H1 (cell line): ENCODE measurements around the gene COL6A5. TPM values are rescaled to one million over a fixed set of nuclear protein-coding genes. Genes with fewer than 3 reads are reported as not detected.

ENCODE experiments used
- CTCF ChIA-PET: fragments of 300-600 bp; sonication (Branson Sonifier 250); formaldehyde crosslinking; loops from one replicate; lab custom pipeline; 2021; ENCODE audit not compliant: partially characterized antibody; lab: Charles Lee
- POLR2A ChIA-PET: fragments of 300-600 bp; sonication (Branson Sonifier 250); formaldehyde crosslinking; loops from one replicate; lab custom pipeline; 2021; ENCODE audit warnings: inconsistent platforms; ENCODE audit not compliant: partially characterized antibody; lab: Charles Lee
- DNase-seq, 2 experiments: peaks; one replicate each; pipeline versions ENCODE4 v3.0.0 to v3.0.0-alpha.2; 2010 to 2022; ENCODE audit warnings: low spot score in 2 of 2, low read depth in 1 of 2, mixed read lengths in 1 of 2
- FAIRE-seq: peaks from 2 replicates; lab custom pipeline; 2011; peaks lifted over from hg19 to GRCh38; lab: Jason Lieb, UNC
- H2AFZ ChIP-seq: 2 replicates; pipeline ENCODE4 v1.8.1; 2012; ENCODE audit warnings: low read length, inconsistent platforms
- H2AK5ac ChIP-seq: 2 replicates; pipeline ENCODE4 v1.6.1; 2013; ENCODE audit warnings: low read depth, low read length
- H2BK120ac ChIP-seq: replicated peaks from 2 replicates; pipeline ENCODE3; 2013; ENCODE audit warnings: low read depth, low read length, inconsistent platforms
- H2BK12ac ChIP-seq: 2 replicates; pipeline ENCODE4 v1.6.1; 2013; ENCODE audit warnings: low read depth, low read length
- H2BK15ac ChIP-seq: 2 replicates; pipeline ENCODE4 v1.6.1; 2013; ENCODE audit warnings: low read length
- H2BK20ac ChIP-seq: 2 replicates; pipeline ENCODE4 v1.6.1; 2013; ENCODE audit warnings: low read length
- H2BK5ac ChIP-seq: 2 replicates; pipeline ENCODE4 v1.6.1; 2013; ENCODE audit warnings: low read depth, low read length
- H3K14ac ChIP-seq: 2 replicates; pipeline ENCODE4 v1.6.1; 2013; ENCODE audit warnings: inconsistent platforms; ENCODE audit not compliant: insufficient read length
- H3K18ac ChIP-seq: 2 replicates; pipeline ENCODE4 v1.6.1; 2013; ENCODE audit warnings: low read length; ENCODE audit errors: extremely low read depth
- H3K23ac ChIP-seq: 2 replicates; pipeline ENCODE4 v1.6.1; 2013; ENCODE audit warnings: inconsistent platforms; ENCODE audit not compliant: insufficient read length
- H3K23me2 ChIP-seq: 2 replicates; pipeline ENCODE4 v1.6.1; 2013; ENCODE audit warnings: low read depth, low read length
- H3K27ac ChIP-seq: 2 replicates; pipeline ENCODE4 v1.6.1; 2011; ENCODE audit warnings: low read depth, low read length, inconsistent platforms
- H3K27me3 ChIP-seq, 4 experiments: replicated peaks in 1 of 4; 1 replicate in 1 of 4; 2 replicates in 3 of 4; pipeline versions ENCODE4 v1.6.1 to v1.8.1; 2011 to 2013; ENCODE audit warnings: low read length in 3 of 4, mild to moderate bottlenecking in 3 of 4, inconsistent platforms in 2 of 4, mixed read lengths in 2 of 4, moderate library complexity in 1 of 4; ENCODE audit not compliant: control insufficient read depth in 3 of 4, insufficient read depth in 3 of 4; ENCODE audit errors: extremely low read depth in 1 of 4
- H3K36me3 ChIP-seq, 4 experiments: 2 replicates each; pipeline versions ENCODE4 v1.6.1 to v1.8.1; 2011 to 2013; ENCODE audit warnings: mild to moderate bottlenecking in 4 of 4, low read length in 3 of 4, moderate library complexity in 2 of 4, control low read depth in 1 of 4, inconsistent platforms in 1 of 4; ENCODE audit not compliant: insufficient read depth in 4 of 4, control insufficient read depth in 2 of 4
- H3K4ac ChIP-seq: replicated peaks from 2 replicates; pipeline ENCODE3; 2013; ENCODE audit warnings: low read length, low read depth, mixed read lengths, inconsistent platforms; ENCODE audit not compliant: insufficient read length
- H3K4me1 ChIP-seq, 4 experiments: replicated peaks in 1 of 4; 1 replicate in 1 of 4; 2 replicates in 3 of 4; pipeline versions ENCODE4 v1.6.1 to v1.8.1; 2011 to 2013; ENCODE audit warnings: low read length in 3 of 4, inconsistent platforms in 2 of 4, mixed read lengths in 1 of 4; ENCODE audit not compliant: insufficient read depth in 4 of 4, control insufficient read depth in 3 of 4
- H3K4me2 ChIP-seq, 2 experiments: 2 replicates each; pipeline versions ENCODE4 v1.6.1 to v1.8.1; 2011 to 2013; ENCODE audit warnings: low read depth in 2 of 2, low read length in 2 of 2, control low read depth in 1 of 2, inconsistent platforms in 1 of 2, mild to moderate bottlenecking in 1 of 2; ENCODE audit not compliant: insufficient read depth in 1 of 2
- H3K4me3 ChIP-seq, 4 experiments: fragments of 200-600, 300-600 bp in 1 of 4; sonication (generic), shearing (Covaris generic), sonication (Bioruptor Twin) in 1 of 4; 2 replicates each; pipeline versions ENCODE4 v1.5.1 to v1.8.1; 2011 to 2016; ENCODE audit warnings: low read length in 4 of 4, low read depth in 3 of 4, control low read depth in 2 of 4, inconsistent platforms in 2 of 4, mild to moderate bottlenecking in 2 of 4, mixed read lengths in 1 of 4, moderate library complexity in 1 of 4; ENCODE audit not compliant: insufficient read depth in 2 of 4; ENCODE audit errors: extremely low read depth in 1 of 4
- H3K56ac ChIP-seq: replicated peaks from 2 replicates; pipeline ENCODE3; 2013; ENCODE audit warnings: low read depth, mild to moderate bottlenecking, mixed read lengths, low read length, inconsistent platforms; ENCODE audit not compliant: insufficient read length
- H3K79me1 ChIP-seq: 2 replicates; pipeline ENCODE4 v1.6.1; 2013; ENCODE audit warnings: low read depth, low read length, control low read depth
- H3K79me2 ChIP-seq, 2 experiments: 2 replicates each; pipeline versions ENCODE4 v1.6.1 to v1.8.1; 2012 to 2013; ENCODE audit warnings: low read length in 2 of 2, mild to moderate bottlenecking in 2 of 2, inconsistent platforms in 1 of 2; ENCODE audit not compliant: insufficient read depth in 2 of 2, control insufficient read depth in 1 of 2
- H3K9ac ChIP-seq, 4 experiments: replicated peaks in 1 of 4; 1 replicate in 1 of 4; 2 replicates in 3 of 4; pipeline versions ENCODE4 v1.6.1 to v1.8.1; 2011 to 2013; ENCODE audit warnings: low read depth in 3 of 4, low read length in 3 of 4, control low read depth in 2 of 4, mild to moderate bottlenecking in 2 of 4, moderate library complexity in 2 of 4, inconsistent platforms in 1 of 4; ENCODE audit errors: extremely low read depth in 1 of 4
- H3K9me3 ChIP-seq, 2 experiments: 2 replicates each; pipeline versions ENCODE4 v1.6.1 to v1.8.1; 2012 to 2013; ENCODE audit warnings: mild to moderate bottlenecking in 2 of 2, moderate library complexity in 2 of 2, control low read depth in 1 of 2, inconsistent platforms in 1 of 2, low read depth in 1 of 2, low read length in 1 of 2, mixed read lengths in 1 of 2; ENCODE audit not compliant: insufficient read depth in 2 of 2
- H4K20me1 ChIP-seq, 2 experiments: replicated peaks in 1 of 2; 2 replicates each; pipeline versions ENCODE3 to v1.8.1; 2011 to 2013; ENCODE audit warnings: inconsistent platforms in 2 of 2, low read length in 2 of 2, mild to moderate bottlenecking in 1 of 2; ENCODE audit not compliant: insufficient read depth in 2 of 2, control insufficient read depth in 1 of 2
- H4K5ac ChIP-seq: 2 replicates; pipeline ENCODE4 v1.6.1; 2013; ENCODE audit warnings: low read length, low read depth, mixed read lengths, inconsistent platforms; ENCODE audit not compliant: insufficient read length
- H4K8ac ChIP-seq: 2 replicates; pipeline ENCODE4 v1.8.0; 2013; ENCODE audit warnings: mild to moderate bottlenecking, moderate library complexity, low read length, inconsistent platforms; ENCODE audit not compliant: insufficient read depth; ENCODE audit errors: extremely low read depth
- H4K91ac ChIP-seq: replicated peaks from 2 replicates; pipeline ENCODE3; 2013; ENCODE audit warnings: low read length, mixed read lengths, inconsistent platforms; ENCODE audit not compliant: insufficient read length
- CBX5 ChIP-seq: fragments of 300-800, 300-1000 bp; sonication (generic); IDR thresholded peaks from 2 replicates; pipeline ENCODE4 v1.7.1; 2016; ENCODE audit warnings: antibody characterized with exemption, low read length, low read depth
- CBX8 ChIP-seq: fragments of 300-800, 300-1000 bp; sonication (generic); IDR thresholded peaks from 2 replicates; pipeline ENCODE4 v1.7.1; 2016; ENCODE audit warnings: low read depth, low read length, borderline replicate concordance
- EP300 ChIP-seq, 2 experiments: IDR thresholded peaks; 1 replicate in 1 of 2; 2 replicates in 1 of 2; pipeline ENCODE4 v1.6.1; 2011 to 2012; ENCODE audit warnings: low read depth in 2 of 2, low read length in 2 of 2, mild to moderate bottlenecking in 2 of 2, borderline replicate concordance in 1 of 2, inconsistent platforms in 1 of 2, moderate library complexity in 1 of 2
- GABPA ChIP-seq: IDR thresholded peaks from 2 replicates; pipeline ENCODE4 v1.6.1; 2011; ENCODE audit warnings: mild to moderate bottlenecking, low read length, moderate library complexity, borderline replicate concordance; ENCODE audit not compliant: insufficient read depth
- HDAC2 ChIP-seq, 2 experiments: fragments of 300-600 bp in 1 of 2; sonication (generic) in 1 of 2; IDR thresholded peaks; 2 replicates each; pipeline ENCODE4 v1.6.1; 2011 to 2012; ENCODE audit warnings: low read depth in 2 of 2, low read length in 2 of 2, mild to moderate bottlenecking in 2 of 2, moderate library complexity in 2 of 2, borderline replicate concordance in 1 of 2, inconsistent platforms in 1 of 2
- JUN ChIP-seq: IDR thresholded peaks from 2 replicates; pipeline ENCODE4 v1.6.1; 2011; ENCODE audit warnings: low read depth, mild to moderate bottlenecking, improper control_type of control experiment, low read length
- NANOG ChIP-seq: IDR thresholded peaks from 2 replicates; pipeline ENCODE4 v1.6.1; 2011; ENCODE audit warnings: low read length, low read depth, mild to moderate bottlenecking, inconsistent platforms; ENCODE audit not compliant: insufficient read depth, poor library complexity, severe bottlenecking
- RBBP5 ChIP-seq: IDR thresholded peaks from 2 replicates; pipeline ENCODE4 v1.7.1; 2012; ENCODE audit warnings: low read depth, mild to moderate bottlenecking, inconsistent platforms, low read length, moderate library complexity, borderline replicate concordance
- RXRA ChIP-seq: IDR thresholded peaks from 2 replicates; pipeline ENCODE4 v1.6.1; 2011; ENCODE audit warnings: low read depth, mild to moderate bottlenecking, low read length, moderate library complexity; ENCODE audit not compliant: insufficient read depth
- SP4 ChIP-seq: IDR thresholded peaks from 2 replicates; pipeline ENCODE4 v1.6.1; 2012; ENCODE audit warnings: low read length, inconsistent platforms
- TBP ChIP-seq: IDR thresholded peaks from 2 replicates; pipeline ENCODE4 v1.6.1; 2011; ENCODE audit warnings: low read depth, low read length, improper control_type of control experiment
- TEAD4 ChIP-seq: IDR thresholded peaks from 2 replicates; pipeline ENCODE4 v1.6.1; 2012; ENCODE audit warnings: low read depth, low read length, inconsistent platforms, mixed read lengths
- ZNF274 ChIP-seq: IDR thresholded peaks from 2 replicates; pipeline ENCODE4 v1.7.0; 2012; ENCODE audit warnings: low read length, borderline replicate concordance; ENCODE audit errors: extremely low read depth
- WGBS, 2 experiments: shearing (Covaris generic) in 1 of 2; methylation state at CpG; one replicate each; pipeline versions ENCODE4 v1.1.6 to v1.1.7; 2013 to 2015; ENCODE audit warnings: low lambda C conversion rate in 2 of 2, mixed read lengths in 2 of 2, inconsistent platforms in 1 of 2, low coverage in 1 of 2, missing lambda C conversion rate in 1 of 2; ENCODE audit not compliant: insufficient replicate concordance in 2 of 2, insufficient coverage in 1 of 2, insufficient read length in 1 of 2; ENCODE audit errors: extremely low coverage in 1 of 2, missing lambda C conversion rate in 1 of 2; 5-methylcytosine and 5-hydroxymethylcytosine counted together
- polyA plus RNA-seq, 7 experiments: library from polyadenylated mRNA; depleted of rRNA in 3 of 7; stranded (reverse) in 5 of 7; unstranded in 2 of 7; fragments of >200 nt in 5 of 7; fragments of 200-250 nt in 2 of 7; gene quantifications; 1 replicate in 5 of 7; 2 replicates in 1 of 7; 4 replicates in 1 of 7; pipeline versions ENCODE4 v1.2.1 to v1.2.3, GENCODE V29; 2011 to 2013; ENCODE audit warnings: missing spikeins in 2 of 7, mixed read lengths in 2 of 7
- total RNA-seq: library from RNA; stranded (reverse); fragmentation: NEBNext Ultra II Directional; extraction: Animal tissue kit (Norgen Biotek cat#: 25700); gene quantifications from 2 replicates; pipeline ENCODE4 v1.2.1, GENCODE V29; 2021

Gene COL6A5
- total and polyA plus RNA-seq, 2 of the 8 experiments (the other 6 are each of a cell fraction or from before 2014, with no cell fraction given), result 0.05 to 0.06 TPM

DNA sequence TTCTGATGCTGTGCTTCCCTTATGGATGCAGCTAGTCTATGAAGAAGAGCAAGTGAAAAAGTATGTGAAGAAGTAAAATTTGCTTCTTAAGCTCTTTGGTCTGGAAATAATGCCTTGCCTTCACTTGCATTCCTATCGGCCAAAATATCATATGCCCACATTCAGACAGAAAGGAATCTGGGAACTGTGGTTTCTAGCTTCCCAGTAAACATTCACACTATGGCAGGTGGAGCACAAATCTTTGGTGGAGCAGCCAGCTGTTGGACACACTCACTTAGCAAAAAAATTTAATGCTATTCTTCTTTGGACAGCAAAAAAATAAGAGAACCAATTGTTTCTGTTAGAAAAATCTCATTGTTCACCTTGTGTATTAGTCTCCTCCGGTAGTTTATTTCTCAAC is 159.2 kb downstream of the COL6A5 start:
- POLR2A ChIA-PET, result no interaction called here
- H2AFZ ChIP-seq, result no peak overlapping the region

More for the DNA sequence above, 159.2 kb downstream of the COL6A5 start:
- no peak overlapping the region for H3K23ac ChIP-seq
- FAIRE-seq (no peak), DNase-seq (no peak)
- WGBS, 2 experiments, result 97% methylated on average over 2 of the region's 2 CpGs; no CpG with 5 or more reads in 1 of the 2 experiments
- no peak overlapping the region for H2BK5ac ChIP-seq
- TF ChIP-seq TEAD4 (no peak), NANOG (no peak), CBX5 (no peak), RXRA (no peak), JUN (no peak), HDAC2 (IDR thresholded peaks at IDR 0.05; ENCODE audit: borderline replicate concordance in 1 of 2, low read depth in 2 of 2, low read length in 2 of 2) (no peak), GABPA (no peak), RBBP5 (no peak), SP4 (no peak), TBP (no peak), CBX8 (no peak), ZNF274 (no peak), EP300 (IDR thresholded peaks at IDR 0.05; ENCODE audit: borderline replicate concordance in 1 of 2, low read depth in 2 of 2, low read length in 2 of 2) (no peak)
- no peak overlapping the region for H4K8ac ChIP-seq
- H3K56ac ChIP-seq, result no peak overlapping the region
- H2BK12ac ChIP-seq, result no peak overlapping the region
- no peaks in the 10 kb centered on the region for H3K9me3 ChIP-seq
- H4K91ac ChIP-seq, result no peak overlapping the region
- H3K79me2 ChIP-seq, result no peaks in the 10 kb centered on the region
- no peak overlapping the region for H3K18ac ChIP-seq
- no peaks in the 10 kb centered on the region; the same call in 1 of the 2 replicates for H3K23me2 ChIP-seq
- CTCF ChIA-PET, result interaction anchor here (0.6 to 1.5 kb wide), 4 partner anchors 9 to 229 kb away, joined by 3 to 4 read pairs (median 4); no protein-coding TSS in a partner anchor
- H2BK20ac ChIP-seq, result no peak overlapping the region
- no peaks in the 10 kb centered on the region for H3K4me1 ChIP-seq
- H3K27ac ChIP-seq, result no peak overlapping the region
- H2BK15ac ChIP-seq, result no peak overlapping the region
- no peaks in the 10 kb centered on the region for H4K20me1 ChIP-seq
- H3K4ac ChIP-seq, result no peak overlapping the region
- no peak overlapping the region for H3K14ac ChIP-seq
- no peak overlapping the region for H3K4me2 ChIP-seq
- no peak overlapping the region for H2BK120ac ChIP-seq
- no peaks in the 10 kb centered on the region for H3K27me3 ChIP-seq
- H3K36me3 ChIP-seq, result no peaks in the 10 kb centered on the region
- H3K79me1 ChIP-seq, result no peaks in the 10 kb centered on the region
- no peak overlapping the region for H3K4me3 ChIP-seq
- H2AK5ac ChIP-seq, result no peak overlapping the region
- no peak overlapping the region for H3K9ac ChIP-seq
- H4K5ac ChIP-seq, result no peak overlapping the region
